GM18858 (cell line): ENCODE measurements around the gene PRKAG1.
"Not testable (repeated sequence)": the region's sequence is repeated elsewhere in the genome, so short reads cannot be mapped to it uniquely, and the experiment has no call there.

Experiments used
- ATAC-seq: cut with Tn5 transposase; IDR thresholded peaks from one replicate; pipeline ENCODE4 v1.9.1; 2021; ENCODE audit not compliant: unreplicated experiment

The PRKAG1 gene

DNA sequence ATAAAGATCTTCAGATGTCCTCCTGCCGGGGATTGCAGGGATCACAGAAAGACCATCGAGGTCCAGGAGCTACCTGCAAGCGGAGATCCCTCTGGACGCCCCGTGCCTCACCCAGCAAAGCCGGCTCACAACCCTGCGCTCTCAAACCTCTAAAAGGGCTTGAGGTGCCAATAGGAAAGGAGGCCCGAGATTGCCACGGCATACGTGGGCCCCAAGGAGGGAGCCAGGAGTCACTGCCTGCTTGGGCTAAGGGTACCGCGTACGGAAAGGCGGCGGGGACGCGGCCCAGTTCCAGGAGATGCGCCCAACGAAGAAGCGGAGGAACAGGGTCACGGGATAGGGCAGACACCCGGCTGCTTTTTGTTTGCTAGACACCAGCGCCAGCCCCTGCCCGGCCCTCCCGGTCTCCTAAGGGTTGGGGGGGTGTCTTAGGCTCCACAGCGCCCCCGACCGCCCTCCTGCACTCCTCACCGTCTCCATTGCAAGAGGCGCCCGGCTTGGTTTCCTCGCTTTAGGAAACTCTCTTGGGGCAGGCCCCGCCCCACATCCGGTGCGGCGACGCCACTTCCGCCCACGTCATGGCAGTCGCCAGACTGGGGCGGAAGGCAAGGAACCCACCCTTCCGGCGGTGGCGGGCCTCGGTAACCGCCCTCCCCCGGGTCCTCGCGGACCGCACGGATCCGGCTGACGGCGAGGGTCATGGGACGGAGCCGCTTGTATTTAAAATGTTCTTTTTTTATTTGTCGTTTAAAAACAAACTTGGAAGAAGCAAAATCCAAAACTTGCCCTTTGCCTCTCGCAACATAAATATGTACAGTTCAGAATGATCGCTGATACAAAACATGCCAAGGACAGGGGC is at the start of gene PRKAG1:
Gene PRKAG1 (minus strand): TSS at position 516 of the 859 bp plus-strand sequence. CDS start 36 bp downstream, at position 480.
- ATAC-seq = peak; percentile 72

GRCh38 chr12:49066120-49066519 is 47.5 kb upstream of the PRKAG1 start:
- ATAC-seq = no peak

DNA sequence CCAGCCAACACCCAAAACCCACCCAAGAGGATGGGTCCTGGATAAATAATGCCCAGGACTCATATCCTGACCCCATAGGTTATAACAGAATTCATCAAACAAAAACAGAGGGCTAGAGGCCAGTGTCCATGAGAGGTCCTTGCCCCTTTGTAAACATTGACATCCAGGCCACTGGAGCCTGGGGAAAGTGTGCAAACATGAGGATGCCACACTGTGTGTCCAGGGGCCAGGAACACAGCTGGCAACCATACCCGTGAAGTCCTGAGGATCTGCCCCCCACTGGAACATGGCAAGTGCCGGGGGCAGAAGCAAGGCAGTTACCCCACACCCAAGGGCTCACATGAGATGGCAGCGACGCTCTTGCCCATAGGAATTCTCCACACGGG is 46.2 kb upstream of the PRKAG1 start:
- ATAC-seq = no peak

GRCh38 chr12:49061916-49062315 is 43.3 kb upstream of the PRKAG1 start:
- ATAC-seq = not testable (repeated sequence)

GRCh38 chr12:49061157-49061650 is 42.6 kb upstream of the PRKAG1 start:
- ATAC-seq = no peak

GRCh38 chr12:49060237-49061156 is 41.9 kb upstream of the PRKAG1 start, which contains the start of gene KMT2D:
Gene KMT2D, minus strand, starts transcription at chr12:49060794. Its CDS starts 5,470 bp downstream, at chr12:49055324.
- ATAC-seq = no peak

DNA sequence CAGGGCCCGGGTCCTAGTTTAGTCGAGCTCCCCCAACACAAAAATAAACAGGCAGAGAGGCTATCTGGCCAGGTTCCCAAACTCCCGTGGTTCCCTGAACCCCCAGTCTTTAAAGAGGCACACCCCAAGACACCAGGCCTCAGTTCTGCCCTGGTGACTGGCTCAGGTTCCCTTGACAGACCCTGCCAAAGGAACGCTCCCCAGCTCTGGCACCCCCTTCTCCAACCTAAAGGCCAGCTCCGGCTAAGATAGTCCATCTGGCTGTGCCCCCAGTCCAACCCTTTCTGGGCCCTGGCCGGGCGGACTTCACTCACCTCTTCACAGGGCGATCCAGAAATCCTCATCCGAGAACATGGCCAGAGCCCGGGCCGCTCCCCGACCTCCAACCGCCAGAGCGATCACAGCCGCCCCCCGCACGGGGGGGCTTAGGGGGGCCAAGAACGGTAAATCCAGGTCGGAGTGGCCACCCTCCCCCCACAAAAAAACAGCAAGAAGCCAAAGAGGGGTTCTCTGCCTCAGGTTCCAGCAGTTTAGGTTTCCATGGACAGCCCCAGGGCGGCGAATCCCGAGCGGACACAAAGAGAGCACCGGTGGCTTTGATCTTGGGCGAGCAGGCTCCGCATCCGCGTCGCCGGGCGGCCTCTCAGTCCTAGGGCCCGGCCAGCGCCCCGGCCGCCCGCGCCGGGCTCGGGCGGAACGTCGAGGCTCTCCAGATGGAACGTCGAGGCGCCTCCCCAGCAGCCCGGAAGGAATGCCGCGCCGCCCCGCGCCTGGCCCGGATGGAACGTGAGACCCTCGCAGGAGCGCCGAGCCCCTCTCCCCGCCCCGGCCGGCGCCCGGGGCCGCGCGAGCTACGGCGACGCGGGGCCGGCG is 41.0 kb upstream of the PRKAG1 start:
- no peak for ATAC-seq

GRCh38 chr12:49059045-49059298 is 40.4 kb upstream of the PRKAG1 start:
- no peak for ATAC-seq

DNA sequence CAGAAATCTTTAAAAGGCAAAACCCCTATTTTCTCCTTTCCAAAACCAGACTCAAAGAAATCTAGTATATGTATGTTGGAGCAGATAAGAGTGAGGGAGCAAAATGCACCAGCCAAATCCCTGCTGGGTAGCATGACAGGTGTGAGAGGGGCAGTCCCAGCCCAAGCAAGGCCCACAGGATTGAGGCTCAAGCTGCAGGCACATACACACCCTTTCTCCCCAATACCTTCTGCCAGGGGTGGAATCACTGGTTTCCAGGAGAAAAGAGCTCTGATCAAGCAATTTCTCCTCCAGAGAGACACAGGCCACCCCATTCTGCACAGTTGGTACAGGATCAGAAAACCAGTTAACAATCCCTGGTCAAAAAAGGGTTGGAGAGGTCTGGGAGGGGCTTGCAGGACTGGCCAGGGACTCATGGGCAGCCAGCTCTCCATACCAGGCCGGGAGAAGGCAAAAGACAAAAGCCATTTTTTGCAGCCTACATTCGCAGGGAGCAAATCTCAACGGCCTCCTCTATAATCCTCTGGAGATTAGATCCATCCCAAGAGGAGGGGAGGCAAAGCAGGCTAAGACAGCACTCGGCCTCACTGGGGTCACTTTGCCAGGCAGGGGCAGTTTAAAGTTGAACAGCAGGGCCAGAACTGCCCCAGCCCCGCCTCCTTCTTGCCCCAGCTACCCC is 39.9 kb upstream of the PRKAG1 start:
- ATAC-seq = no peak

GRCh38 chr12:49057888-49058287 is 39.3 kb upstream of the PRKAG1 start:
- no peak for ATAC-seq

DNA sequence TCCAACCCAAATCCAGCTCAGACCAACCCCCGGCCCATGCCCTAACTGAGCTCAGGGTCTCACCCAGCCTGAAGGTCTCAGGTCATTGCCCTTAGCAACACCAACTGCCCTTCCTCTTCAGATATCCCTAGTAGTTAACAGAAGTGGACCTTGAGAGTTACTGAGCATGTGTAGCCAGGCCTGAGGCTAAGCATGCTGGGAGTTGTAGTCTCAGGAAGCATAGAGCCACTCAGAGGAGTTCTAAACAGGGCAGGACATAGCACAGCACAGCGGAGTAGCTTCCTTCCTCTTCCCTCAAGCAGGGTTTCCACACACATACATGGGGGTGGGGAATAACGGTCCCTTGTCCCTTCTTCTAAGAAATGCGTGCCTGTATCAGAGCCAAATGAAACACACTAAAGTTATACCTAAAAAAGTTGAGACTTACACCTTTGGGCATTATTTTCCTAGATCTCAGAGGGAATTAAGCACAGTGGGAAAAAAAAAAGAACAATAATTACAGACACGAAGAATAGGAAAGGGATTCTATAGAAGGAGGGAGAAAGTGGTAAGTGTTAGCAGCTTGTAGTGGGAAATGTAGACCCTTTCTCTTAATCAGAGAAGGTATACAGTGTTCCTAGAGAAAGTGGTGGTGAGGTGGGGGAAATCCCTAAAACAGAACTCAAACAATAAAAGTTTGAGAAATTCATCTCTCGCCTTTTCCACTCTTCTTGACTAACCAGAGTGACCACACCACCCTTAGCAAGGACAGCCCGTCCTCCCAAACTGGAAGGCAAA is 37.6 kb upstream of the PRKAG1 start:
- ATAC-seq = peak; percentile 70

DNA sequence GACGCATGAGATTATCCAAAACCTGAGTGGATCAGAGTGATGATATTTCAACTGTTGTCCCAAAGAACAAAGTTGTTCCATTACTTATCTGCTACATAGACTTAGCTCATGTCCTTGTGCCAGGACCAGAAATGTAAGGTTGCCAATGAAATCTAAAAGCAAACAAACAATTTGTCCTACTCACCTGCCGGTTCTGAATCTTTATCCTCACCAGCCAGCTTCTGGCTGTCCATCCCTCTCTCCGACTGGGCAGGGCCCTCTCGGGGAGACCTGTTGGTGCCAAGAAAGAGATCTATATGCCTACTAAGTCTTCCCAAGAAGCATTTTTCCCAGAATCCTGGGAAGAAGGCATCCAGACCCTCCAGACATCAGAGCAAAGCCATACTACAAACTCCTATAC is 36.5 kb upstream of the PRKAG1 start:
- ATAC-seq = no peak

GRCh38 chr12:49054524-49054923 is 35.9 kb upstream of the PRKAG1 start:
- no peak for ATAC-seq

DNA sequence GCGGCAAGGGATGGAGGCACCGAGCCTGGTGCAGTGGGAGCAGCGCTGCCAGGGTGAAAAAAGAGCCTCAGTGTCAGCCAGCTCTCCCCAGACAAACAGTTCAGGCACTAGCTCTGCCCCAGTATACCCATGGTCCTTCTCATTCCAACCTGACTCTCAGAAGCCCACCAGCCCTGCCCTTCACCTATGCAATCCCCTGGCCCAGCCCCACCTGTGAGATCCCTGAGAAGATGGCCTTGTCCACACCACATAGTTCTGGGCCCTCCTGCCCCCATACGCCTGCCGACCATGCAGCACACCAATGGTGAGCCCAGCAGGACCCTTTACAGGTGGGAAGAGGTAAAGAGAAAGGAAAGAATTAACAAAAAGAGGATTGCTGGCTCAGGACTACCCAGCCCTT is 35.5 kb upstream of the PRKAG1 start:
- ATAC-seq = no peak

DNA sequence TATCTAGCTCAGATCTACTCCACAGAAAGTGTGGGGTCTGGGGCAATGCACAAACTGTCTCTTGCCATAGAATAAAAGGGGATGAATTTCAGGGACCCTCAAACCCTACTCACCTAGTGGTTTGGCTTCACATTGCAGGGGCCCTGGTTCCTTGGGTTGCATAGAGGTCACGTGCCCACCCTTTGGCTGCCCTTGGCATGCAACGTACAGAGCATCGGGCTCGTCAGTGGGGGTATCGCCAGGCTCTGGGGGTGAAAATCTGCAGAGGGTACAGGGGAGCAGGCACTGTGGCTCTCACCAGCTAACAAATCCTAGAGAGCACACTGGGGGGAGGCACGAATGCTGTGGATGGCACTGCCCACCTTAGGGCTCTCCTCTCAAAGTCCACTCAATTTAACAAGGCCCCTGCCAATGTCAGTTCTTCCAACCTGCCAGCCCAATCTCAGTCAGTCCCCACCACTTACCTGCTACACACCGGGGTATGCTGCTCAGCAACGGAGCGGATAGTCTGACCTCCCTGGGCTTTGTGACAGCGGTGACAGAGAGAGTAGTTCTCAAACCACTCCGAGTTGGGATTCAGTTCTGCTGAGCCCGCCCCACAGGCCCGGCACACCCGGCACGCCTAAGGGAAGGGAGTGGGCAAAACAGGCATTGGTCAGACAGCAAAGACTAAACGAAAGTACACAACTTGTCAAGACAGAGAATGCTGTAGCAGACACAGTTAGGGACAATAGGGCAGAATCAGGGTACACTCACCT is 34.1 kb upstream of the PRKAG1 start:
- no peak for ATAC-seq

DNA sequence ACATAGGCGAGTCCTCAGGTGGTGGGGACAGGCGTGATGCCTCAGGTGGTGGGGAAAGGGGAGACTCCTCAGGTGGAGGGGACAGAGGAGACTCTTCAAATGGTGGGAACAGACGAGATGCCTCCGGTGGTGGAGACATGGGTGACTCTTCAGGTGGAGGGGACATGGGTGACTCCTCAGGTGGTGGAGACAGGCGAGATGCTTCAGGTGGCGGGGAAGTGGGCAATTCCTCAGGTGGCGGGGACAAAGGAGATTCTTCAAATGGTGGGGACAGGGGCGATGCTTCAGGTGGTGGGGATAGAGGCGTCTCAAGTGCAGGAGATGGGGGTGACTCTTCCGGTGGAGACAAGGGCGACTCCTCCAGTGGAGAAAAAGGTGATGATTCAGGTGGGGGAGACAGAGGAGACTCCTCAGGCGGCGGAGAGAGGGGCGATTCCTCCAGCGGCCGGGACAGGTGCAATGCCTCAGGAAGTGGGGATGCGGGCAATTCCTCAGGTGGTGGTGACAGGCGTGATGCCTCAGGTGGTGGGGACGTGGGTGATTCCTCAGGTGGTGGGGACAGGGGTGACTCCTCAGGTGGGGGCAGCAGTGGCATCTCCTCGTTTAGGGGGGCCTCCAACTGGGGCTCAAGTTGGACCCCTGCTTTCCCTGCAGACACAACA is 33.3 kb upstream of the PRKAG1 start:
- ATAC-seq = no peak

DNA sequence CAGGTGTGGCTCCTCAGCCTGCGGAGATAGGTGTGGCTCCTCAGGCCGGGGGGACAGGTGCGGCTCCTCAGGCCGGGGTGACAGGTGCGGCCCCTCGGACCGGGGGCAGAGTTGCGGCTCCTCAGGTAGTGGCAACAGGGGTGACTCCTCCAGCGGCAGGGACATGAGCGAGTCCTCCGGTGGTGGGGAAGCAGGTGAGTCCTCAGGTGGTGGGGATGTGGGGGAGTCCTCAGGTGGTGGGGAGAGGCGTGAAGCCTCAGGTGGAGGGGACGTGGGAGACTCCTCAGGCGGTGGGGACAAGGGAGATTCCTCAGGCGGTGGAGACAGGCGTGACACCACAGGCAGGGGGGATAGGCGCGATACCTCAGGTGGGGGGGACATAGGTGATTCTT is 32.8 kb upstream of the PRKAG1 start:
- ATAC-seq = no peak
